ENCODE measurements around the gene DENND1B. TPM values are rescaled to one million over a fixed set of nuclear protein-coding genes. Genes with fewer than 3 reads are reported as not detected.

The DENND1B gene
- total RNA-seq, 4 donors from 2014 or later = 3.3 to 21.7 (median 8.9) TPM

- Histone ChIP-seq H3K4me1 (peaks cover 18 to 22% of the 10 kb centered on the region in 2 donors), H3K27me3 (no peaks in the 10 kb centered on the region), H3K36me3 (no peaks in the 10 kb centered on the region), H3K9me3 (no peaks in the 10 kb centered on the region), H3K27ac (no peak overlapping the region), H3K4me3 (no peak overlapping the region)
- TF ChIP-seq, protein P1, sequence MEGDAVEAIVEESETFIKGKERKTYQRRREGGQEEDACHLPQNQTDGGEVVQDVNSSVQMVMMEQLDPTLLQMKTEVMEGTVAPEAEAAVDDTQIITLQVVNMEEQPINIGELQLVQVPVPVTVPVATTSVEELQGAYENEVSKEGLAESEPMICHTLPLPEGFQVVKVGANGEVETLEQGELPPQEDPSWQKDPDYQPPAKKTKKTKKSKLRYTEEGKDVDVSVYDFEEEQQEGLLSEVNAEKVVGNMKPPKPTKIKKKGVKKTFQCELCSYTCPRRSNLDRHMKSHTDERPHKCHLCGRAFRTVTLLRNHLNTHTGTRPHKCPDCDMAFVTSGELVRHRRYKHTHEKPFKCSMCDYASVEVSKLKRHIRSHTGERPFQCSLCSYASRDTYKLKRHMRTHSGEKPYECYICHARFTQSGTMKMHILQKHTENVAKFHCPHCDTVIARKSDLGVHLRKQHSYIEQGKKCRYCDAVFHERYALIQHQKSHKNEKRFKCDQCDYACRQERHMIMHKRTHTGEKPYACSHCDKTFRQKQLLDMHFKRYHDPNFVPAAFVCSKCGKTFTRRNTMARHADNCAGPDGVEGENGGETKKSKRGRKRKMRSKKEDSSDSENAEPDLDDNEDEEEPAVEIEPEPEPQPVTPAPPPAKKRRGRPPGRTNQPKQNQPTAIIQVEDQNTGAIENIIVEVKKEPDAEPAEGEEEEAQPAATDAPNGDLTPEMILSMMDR (IDR thresholded peaks at IDR 0.05 in 4 of 5, conservative IDR thresholded peaks at IDR 0.05 in 1 of 5) = no peak
- TF ChIP-seq POLR2A (IDR thresholded peaks at IDR 0.05) = no peak
- no peak for ATAC-seq
- DNase-seq = no peak
- in situ Hi-C loops (cut with MboI; ENCODE audit: low sequenced_read_pairs in 4 of 4) (no loop called here), intact Hi-C loops (cut with DNase I; ENCODE audit: low total_unique reads) (no loop called here)
Observed at GRCh38 chr1:197557302-197557701, 218.0 kb downstream of the DENND1B start.

DNA sequence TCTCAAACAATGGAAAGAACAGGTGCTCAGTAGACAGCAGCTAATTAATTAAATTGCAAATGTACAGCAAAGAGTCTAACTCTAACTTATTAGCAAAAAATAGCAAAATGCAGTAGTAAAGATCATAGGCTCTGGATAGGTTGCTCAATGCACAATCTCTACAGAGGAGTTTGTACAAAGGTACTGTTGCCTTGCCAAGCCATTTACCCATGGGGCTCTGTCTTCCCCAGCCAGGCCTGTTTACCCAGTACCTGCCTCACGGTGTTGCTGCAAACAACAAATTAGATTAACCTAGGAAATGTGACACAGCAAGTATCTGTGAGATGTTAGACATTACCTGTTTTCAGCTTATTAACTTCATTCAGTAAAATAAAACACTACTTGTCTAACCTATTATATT is 222.0 kb downstream of the DENND1B start:
- TF ChIP-seq POLR2A (IDR thresholded peaks at IDR 0.05) = no peak
- TF ChIP-seq, protein P1 (IDR thresholded peaks at IDR 0.05 in 4 of 5, conservative IDR thresholded peaks at IDR 0.05 in 1 of 5) = no peak

DNA sequence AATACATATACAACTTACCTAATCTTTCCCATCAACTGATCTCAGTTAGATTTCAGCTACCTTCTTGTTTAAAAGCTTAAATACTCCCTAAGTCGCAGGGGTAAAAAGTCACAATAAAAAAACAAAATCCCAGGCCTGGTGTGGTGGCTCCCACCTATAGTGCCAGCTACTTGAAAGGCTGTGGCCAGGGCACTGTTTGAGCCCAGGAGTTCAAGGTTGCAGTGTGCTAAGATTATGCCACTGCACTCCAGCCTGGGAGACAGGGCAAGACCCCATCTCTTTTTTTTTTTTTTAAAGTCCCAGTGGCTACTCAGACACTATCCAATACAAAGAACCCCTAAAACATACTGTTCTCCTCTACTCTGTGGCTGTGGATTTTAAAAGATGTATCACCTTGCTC is 228.3 kb downstream of the DENND1B start:
- Histone ChIP-seq H3K4me3 (no peak overlapping the region), H3K4me1 (no peaks in the 10 kb centered on the region), H3K27me3 (no peaks in the 10 kb centered on the region), H3K36me3 (no peaks in the 10 kb centered on the region), H3K27ac (no peak overlapping the region), H3K9me3 (no peaks in the 10 kb centered on the region)
- ATAC-seq = no peak
- intact Hi-C loops (cut with DNase I; ENCODE audit: low total_unique reads) (no loop called here), in situ Hi-C loops (cut with MboI; ENCODE audit: low sequenced_read_pairs in 4 of 4) (no loop called here)
- DNase-seq = no peak
- TF ChIP-seq, protein P1 (IDR thresholded peaks at IDR 0.05 in 4 of 5, conservative IDR thresholded peaks at IDR 0.05 in 1 of 5) = no peak
- TF ChIP-seq POLR2A (IDR thresholded peaks at IDR 0.05) = no peak

More for the DNA sequence above, 222.0 kb downstream of the DENND1B start:
- H3K27ac ChIP-seq = no peak overlapping the region
- H3K9me3 ChIP-seq = no peaks in the 10 kb centered on the region
- no peaks in the 10 kb centered on the region for H3K27me3 ChIP-seq
- in situ Hi-C loops (cut with MboI; ENCODE audit: low sequenced_read_pairs in 4 of 4) = no loop called here
- no peaks in the 10 kb centered on the region for H3K36me3 ChIP-seq
- ATAC-seq = no peak
- peaks cover 0 to 2% of the 10 kb centered on the region in 2 donors for H3K4me1 ChIP-seq
- no peak for DNase-seq
- H3K4me3 ChIP-seq = no peak overlapping the region
- intact Hi-C loops (cut with DNase I; ENCODE audit: low total_unique reads) = no loop called here

GRCh38 chr1:197544553-197544952 is 230.7 kb downstream of the DENND1B start:
- DNase-seq (no peak), ATAC-seq (no peak)
- intact Hi-C loops (cut with DNase I; ENCODE audit: low total_unique reads) (no loop called here), in situ Hi-C loops (cut with MboI; ENCODE audit: low sequenced_read_pairs in 4 of 4) (no loop called here)
- TF ChIP-seq, protein P1 (IDR thresholded peaks at IDR 0.05 in 4 of 5, conservative IDR thresholded peaks at IDR 0.05 in 1 of 5) = no peak
- no peak for TF ChIP-seq POLR2A (IDR thresholded peaks at IDR 0.05)
- no peaks in the 10 kb centered on the region for H3K27me3 ChIP-seq
- H3K36me3 ChIP-seq = no peaks in the 10 kb centered on the region
- no peaks in the 10 kb centered on the region for H3K4me1 ChIP-seq
- no peak overlapping the region for H3K4me3 ChIP-seq
- no peak overlapping the region for H3K27ac ChIP-seq
- no peaks in the 10 kb centered on the region for H3K9me3 ChIP-seq

DNA sequence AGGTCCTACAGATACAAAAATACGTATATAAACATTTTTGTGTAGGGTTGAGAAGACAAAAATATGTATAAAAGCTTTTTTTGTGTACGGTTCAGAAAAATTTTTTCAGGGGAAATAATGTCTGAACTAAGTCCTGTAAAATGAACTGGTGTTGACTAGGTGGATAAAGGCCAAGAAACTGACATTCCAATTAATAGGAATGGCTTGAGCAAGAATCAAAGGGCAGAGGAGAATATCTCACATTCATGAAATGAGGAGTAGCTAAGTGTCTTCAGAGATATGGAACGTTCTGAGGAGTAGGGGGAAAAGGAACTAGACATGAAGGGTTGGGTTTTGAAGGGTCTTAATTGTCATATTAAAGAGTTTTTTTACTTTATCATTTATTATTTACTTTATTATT is 231.2 kb downstream of the DENND1B start:
- no peak overlapping the region for H3K4me3 ChIP-seq
- TF ChIP-seq POLR2A (IDR thresholded peaks at IDR 0.05) = no peak
- TF ChIP-seq, protein P1 (IDR thresholded peaks at IDR 0.05 in 4 of 5, conservative IDR thresholded peaks at IDR 0.05 in 1 of 5) = no peak
- in situ Hi-C loops (cut with MboI; ENCODE audit: low sequenced_read_pairs in 4 of 4) (no loop called here), intact Hi-C loops (cut with DNase I; ENCODE audit: low total_unique reads) (no loop called here)
- H3K27me3 ChIP-seq = no peaks in the 10 kb centered on the region
- H3K4me1 ChIP-seq = no peaks in the 10 kb centered on the region
- no peak overlapping the region for H3K27ac ChIP-seq
- no peaks in the 10 kb centered on the region for H3K36me3 ChIP-seq
- no peaks in the 10 kb centered on the region for H3K9me3 ChIP-seq
- ATAC-seq = no peak
- DNase-seq = no peak
